SK-N-MC (cell line): ENCODE data around the gene EIF5B.

Experiments
- DNase-seq: peaks from one replicate; pipeline ENCODE4 v3.0.0-alpha.2; 2011; ENCODE audit warnings: low read depth, low spot score
- H3K27ac ChIP-seq: fragments of 200-600 bp; sonication (generic); 2 replicates; pipeline ENCODE4 v1.5.1; 2016; ENCODE audit warnings: mixed run types
- H3K36me3 ChIP-seq: fragments of 200-600 bp; sonication (generic); 2 replicates; pipeline ENCODE4 v1.6.1; 2017; ENCODE audit warnings: antibody characterized with exemption, low read length, mixed read lengths; ENCODE audit not compliant: insufficient read depth
- H3K4me3 ChIP-seq: fragments of 200-600 bp; sonication (generic); 2 replicates; pipeline ENCODE4 v1.5.1; 2016
- H3K9ac ChIP-seq: fragments of 200-600 bp; sonication (generic); 2 replicates; pipeline ENCODE4 v1.8.0; 2017; ENCODE audit warnings: mixed run types, mixed read lengths; ENCODE audit not compliant: insufficient read length
- H3K9me3 ChIP-seq: fragments of 200-600 bp; sonication (generic); 2 replicates; pipeline ENCODE4 v1.6.1; 2017; ENCODE audit warnings: low read depth, mild to moderate bottlenecking, antibody characterized with exemption, low read length, moderate library complexity, mixed read lengths
- EZH2 ChIP-seq: fragments of 200-600 bp; sonication (generic); IDR thresholded peaks from one replicate; pipeline ENCODE4 v1.6.1; 2017; ENCODE audit warnings: antibody characterized with exemption
- FOXP2 ChIP-seq: optimal IDR thresholded peaks from 2 replicates; pipeline ENCODE3; 2011; ENCODE audit warnings: mild to moderate bottlenecking, moderate library complexity; ENCODE audit not compliant: insufficient read depth; ENCODE audit errors: extremely low read length, control extremely low read depth
- POLR2AphosphoS5 ChIP-seq: IDR thresholded peaks from 2 replicates; pipeline ENCODE4 v1.6.1; 2012; ENCODE audit warnings: mild to moderate bottlenecking, low read depth, low read length, borderline replicate concordance

EIF5B gene

GRCh38 chr2:99425022-99425421 is 87.8 kb downstream of the EIF5B start:
- Histone ChIP-seq H3K4me3 (no peak overlapping the region), H3K9me3 (no peaks in the 10 kb centered on the region), H3K36me3 (peaks cover 57% of the 10 kb centered on the region), H3K27ac (no peak overlapping the region), H3K9ac (no peak overlapping the region)
- TF ChIP-seq FOXP2 (no peak), EZH2 (no peak), POLR2AphosphoS5 (no peak)
- no peak for DNase-seq

GRCh38 chr2:99430614-99431291 is 93.6 kb downstream of the EIF5B start:
- Histone ChIP-seq H3K4me3 (no peak overlapping the region), H3K27ac (no peak overlapping the region), H3K9me3 (no peaks in the 10 kb centered on the region), H3K36me3 (peaks cover 41% of the 10 kb centered on the region), H3K9ac (no peak overlapping the region)
- no peak for DNase-seq
- TF ChIP-seq FOXP2 (no peak), EZH2 (no peak), POLR2AphosphoS5 (no peak)

GRCh38 chr2:99431587-99432275 is 94.5 kb downstream of the EIF5B start:
- Histone ChIP-seq H3K27ac (no peak overlapping the region), H3K9ac (no peak overlapping the region)
- no peak for DNase-seq

GRCh38 chr2:99433340-99433739 is 96.2 kb downstream of the EIF5B start:
- peaks cover 21% of the 10 kb centered on the region for H3K36me3 ChIP-seq

More at GRCh38 chr2:99431587-99432275, 94.5 kb downstream of the EIF5B start:
- H3K9me3 ChIP-seq, result no peaks in the 10 kb centered on the region
- no peak overlapping the region for H3K4me3 ChIP-seq
- H3K36me3 ChIP-seq, result peaks cover 37% of the 10 kb centered on the region
- TF ChIP-seq FOXP2 (no peak), EZH2 (no peak), POLR2AphosphoS5 (no peak)

GRCh38 chr2:99436874-99437273 is 99.7 kb downstream of the EIF5B start:
- no peak overlapping the region for H3K4me3 ChIP-seq
- TF ChIP-seq FOXP2 (no peak), EZH2 (no peak), POLR2AphosphoS5 (no peak)

More at GRCh38 chr2:99433340-99433739, 96.2 kb downstream of the EIF5B start:
- Histone ChIP-seq H3K4me3 (no peak overlapping the region), H3K9me3 (no peaks in the 10 kb centered on the region), H3K9ac (no peak overlapping the region), H3K27ac (no peak overlapping the region)
- DNase-seq, result no peak
- TF ChIP-seq EZH2 (no peak), POLR2AphosphoS5 (no peak), FOXP2 (no peak)

GRCh38 chr2:99439971-99440505 is 102.8 kb downstream of the EIF5B start:
- H3K27ac ChIP-seq, result no peak overlapping the region

More at GRCh38 chr2:99436874-99437273, 99.7 kb downstream of the EIF5B start:
- DNase-seq, result no peak
- Histone ChIP-seq H3K27ac (no peak overlapping the region), H3K9me3 (no peaks in the 10 kb centered on the region), H3K9ac (no peak overlapping the region), H3K36me3 (peaks cover 14% of the 10 kb centered on the region)

GRCh38 chr2:99442837-99443236 is 105.6 kb downstream of the EIF5B start:
- peaks cover 15% of the 10 kb centered on the region for H3K36me3 ChIP-seq
- H3K4me3 ChIP-seq, result no peak overlapping the region
- H3K9me3 ChIP-seq, result no peaks in the 10 kb centered on the region
- H3K9ac ChIP-seq, result no peak overlapping the region
- no peak for TF ChIP-seq POLR2AphosphoS5
- TF ChIP-seq EZH2, result no peak
- TF ChIP-seq FOXP2, result no peak
- no peak overlapping the region for H3K27ac ChIP-seq
- DNase-seq, result no peak

More at GRCh38 chr2:99439971-99440505, 102.8 kb downstream of the EIF5B start:
- no peaks in the 10 kb centered on the region for H3K9me3 ChIP-seq
- H3K36me3 ChIP-seq, result peaks cover 12% of the 10 kb centered on the region
- H3K9ac ChIP-seq, result no peak overlapping the region
- no peak overlapping the region for H3K4me3 ChIP-seq
- DNase-seq, result no peak
- TF ChIP-seq POLR2AphosphoS5 (no peak), FOXP2 (no peak), EZH2 (no peak)

- Histone ChIP-seq H3K27ac (no peak overlapping the region), H3K36me3 (peaks cover 16% of the 10 kb centered on the region), H3K9me3 (no peaks in the 10 kb centered on the region), H3K4me3 (no peak overlapping the region), H3K9ac (no peak overlapping the region)
- TF ChIP-seq FOXP2 (no peak), EZH2 (no peak), POLR2AphosphoS5 (no peak)
- no peak for DNase-seq
Observed at GRCh38 chr2:99444222-99444621, 107.0 kb downstream of the EIF5B start.

- TF ChIP-seq FOXP2, result no peak
- TF ChIP-seq EZH2, result no peak
- TF ChIP-seq POLR2AphosphoS5, result no peak
- no peak overlapping the region for H3K27ac ChIP-seq
Observed at GRCh38 chr2:99445065-99445464, 107.9 kb downstream of the EIF5B start.

More at GRCh38 chr2:99445065-99445464, 107.9 kb downstream of the EIF5B start:
- Histone ChIP-seq H3K36me3 (peaks cover 16% of the 10 kb centered on the region), H3K9me3 (no peaks in the 10 kb centered on the region), H3K9ac (no peak overlapping the region), H3K4me3 (no peak overlapping the region)
- DNase-seq, result no peak
